Measurements from ENCODE around the gene TNK2.

GRCh38 chr3:195838714-195839113, 69.6 kb downstream of the TNK2 start:
- no peak for TF ChIP-seq SRSF9 (IDR thresholded peaks at IDR 0.05; ENCODE audit: borderline replicate concordance, insufficient read depth, low read depth, low read length, poor library complexity, severe bottlenecking)
- no peak for TF ChIP-seq ZNF274 (CRISPR knock-in tag; IDR thresholded peaks at IDR 0.05)
- TF ChIP-seq UBTF (CRISPR knock-in tag; IDR thresholded peaks at IDR 0.05): no peak
